HG02938 (cell line): ENCODE data around the gene FBXL17.

Experiments
- ATAC-seq: cut with Tn5 transposase; IDR thresholded peaks from one replicate; pipeline ENCODE4 v1.9.1; 2021; ENCODE audit warnings: mild to moderate bottlenecking, moderate library complexity; ENCODE audit not compliant: unreplicated experiment

FBXL17 gene

DNA sequence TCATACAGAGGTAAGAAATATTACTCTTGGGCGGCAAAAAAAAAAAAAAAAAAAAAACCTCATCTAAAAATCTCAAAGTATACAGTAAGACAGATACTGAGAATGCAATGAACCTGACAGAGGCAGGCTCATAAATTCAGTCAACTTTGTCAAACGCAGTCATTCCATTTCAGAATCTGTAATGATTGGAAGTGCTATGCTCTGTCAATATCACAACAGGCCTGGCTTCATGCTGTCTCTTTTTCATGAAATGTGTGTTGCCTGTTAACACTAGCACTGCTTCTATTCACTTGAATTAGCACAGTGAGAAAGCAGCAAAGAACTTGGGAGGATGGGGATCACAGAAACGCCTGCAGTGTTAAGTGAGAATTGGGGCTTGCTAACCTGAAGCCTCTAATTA lies 510.9 kb downstream of the FBXL17 start:
- ATAC-seq: no peak

- no peak for ATAC-seq
Measured at GRCh38 chr5:107869438-107870115, 512.3 kb downstream of the FBXL17 start.

GRCh38 chr5:107868650-107869409 lies 513.1 kb downstream of the FBXL17 start:
- ATAC-seq: no peak

DNA sequence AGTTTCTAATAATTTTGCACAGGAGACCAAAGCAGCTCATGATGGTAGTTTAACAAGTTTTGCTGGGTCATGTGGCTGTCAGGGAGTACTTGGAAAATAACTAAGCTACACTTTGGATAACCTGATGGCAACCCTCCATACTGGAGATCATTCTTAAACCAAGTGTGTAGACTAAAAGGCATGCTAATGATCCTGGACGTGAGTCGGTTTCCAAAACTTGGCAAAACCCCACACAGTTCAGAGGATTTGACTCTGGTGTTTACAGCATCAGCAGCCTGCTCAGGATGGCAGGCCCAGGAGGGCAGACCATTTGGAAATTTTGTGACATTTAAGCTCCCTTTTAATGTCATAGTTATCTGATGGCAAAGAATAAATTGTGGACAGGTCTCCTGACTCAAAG lies 514.6 kb downstream of the FBXL17 start:
- no peak for ATAC-seq

- ATAC-seq: no peak
Measured at GRCh38 chr5:107864793-107865192, 517.1 kb downstream of the FBXL17 start.

GRCh38 chr5:107863125-107863524 lies 518.8 kb downstream of the FBXL17 start:
- ATAC-seq: no peak

- ATAC-seq: no peak
Measured at GRCh38 chr5:107861565-107861964, 520.3 kb downstream of the FBXL17 start.

DNA sequence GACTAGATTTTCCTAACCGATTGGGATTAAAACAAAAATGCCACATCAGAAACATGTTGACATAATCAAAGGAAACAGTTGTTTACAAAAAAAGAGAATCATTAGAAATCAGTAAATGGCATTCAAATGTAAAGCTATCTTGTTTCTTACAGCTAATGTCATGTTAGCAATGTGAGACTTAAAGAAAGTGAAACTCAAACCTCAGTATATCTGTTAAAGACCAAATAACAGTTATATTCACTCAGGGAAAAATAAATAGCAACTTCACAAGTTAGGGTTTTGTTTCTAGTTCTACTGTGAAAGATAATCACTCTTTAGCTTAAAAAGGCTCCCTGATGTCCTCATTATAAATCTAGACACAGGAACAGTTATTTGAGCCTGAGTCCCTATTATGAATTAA lies 521.9 kb downstream of the FBXL17 start:
- ATAC-seq: no peak

- no peak for ATAC-seq
Measured at GRCh38 chr5:107858788-107859187, 523.1 kb downstream of the FBXL17 start.

DNA sequence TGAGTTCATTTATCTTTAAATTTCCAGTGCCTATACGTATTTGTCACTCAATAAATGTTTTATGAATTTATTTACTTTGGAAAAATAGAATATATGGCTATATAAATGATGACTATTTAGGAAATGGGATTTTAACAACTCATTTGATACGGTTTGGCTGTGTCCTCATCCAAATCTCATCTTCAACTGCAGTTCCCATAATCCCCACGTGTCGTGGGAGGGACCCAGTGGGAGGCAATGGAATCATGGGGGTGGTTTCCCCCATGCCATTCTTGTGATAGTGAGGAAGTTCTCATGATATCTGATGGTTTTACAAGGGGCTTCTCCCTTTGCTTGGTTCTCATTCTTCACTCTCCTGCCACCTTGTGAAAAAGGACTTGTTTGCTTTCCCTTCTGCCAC lies 523.6 kb downstream of the FBXL17 start:
- no peak for ATAC-seq

GRCh38 chr5:107857785-107858184 lies 524.1 kb downstream of the FBXL17 start:
- ATAC-seq: no peak

- ATAC-seq: no peak
Measured at GRCh38 chr5:107855171-107855570, 526.7 kb downstream of the FBXL17 start.

- no peak for ATAC-seq
Measured at GRCh38 chr5:107853696-107854095, 528.2 kb downstream of the FBXL17 start.

DNA sequence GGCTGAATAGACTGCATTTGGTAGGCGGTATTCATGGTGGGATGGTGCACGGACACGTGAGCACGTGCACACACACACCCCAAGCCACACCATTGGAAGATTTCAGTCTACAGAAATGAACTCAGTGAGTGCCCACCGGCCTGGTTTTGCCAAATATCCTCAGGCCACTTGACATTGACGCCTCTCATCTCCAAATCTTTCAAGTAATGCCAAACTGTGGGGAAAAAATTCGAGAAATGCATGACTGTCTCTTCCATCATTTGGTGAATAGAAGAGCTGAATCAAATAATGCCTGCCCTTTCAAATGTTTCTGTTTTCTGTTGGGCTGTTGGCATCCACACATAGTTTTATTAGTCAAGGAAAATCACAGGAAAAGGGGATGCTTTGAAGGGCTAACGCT lies 528.9 kb downstream of the FBXL17 start:
- no peak for ATAC-seq

DNA sequence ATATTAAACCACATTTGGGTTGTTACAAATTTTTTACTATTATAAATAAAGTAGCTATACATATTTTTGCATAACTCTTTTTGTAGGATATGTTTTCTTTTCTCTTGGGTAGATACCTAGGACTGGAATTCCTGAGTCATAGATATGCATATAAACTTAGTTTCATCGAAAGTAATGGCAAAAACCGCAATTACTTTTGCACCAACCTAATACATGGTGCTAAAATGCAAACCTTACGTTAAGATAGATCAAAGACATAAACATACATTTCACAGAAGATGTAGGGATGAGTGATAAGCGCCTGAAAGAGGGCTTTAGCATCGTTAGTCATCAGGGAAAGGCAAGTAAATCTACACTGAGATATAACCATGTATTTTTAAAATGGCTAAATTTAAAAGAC lies 532.8 kb downstream of the FBXL17 start:
- no peak for ATAC-seq

- ATAC-seq: no peak
Measured at GRCh38 chr5:107840592-107840991, 541.3 kb downstream of the FBXL17 start.

DNA sequence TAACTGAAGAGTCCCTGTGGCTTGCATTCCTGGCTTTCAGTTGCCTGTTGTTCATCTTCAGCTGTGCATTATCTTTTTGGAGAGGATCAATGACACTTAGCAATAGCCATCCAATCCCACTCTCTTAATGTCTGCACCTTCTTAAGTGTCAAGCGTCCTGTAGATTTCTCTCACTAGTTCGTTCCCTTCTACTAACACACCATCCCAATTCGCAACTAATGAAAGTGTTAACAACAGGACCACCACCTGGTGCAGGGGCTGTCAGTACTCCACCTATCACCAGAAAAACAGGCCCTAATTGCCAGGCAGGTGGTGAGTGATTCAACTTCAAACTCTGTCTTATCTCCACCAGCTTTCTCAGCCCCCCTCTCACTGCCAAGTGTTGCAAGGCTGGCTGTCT lies 541.7 kb downstream of the FBXL17 start:
- ATAC-seq: no peak

DNA sequence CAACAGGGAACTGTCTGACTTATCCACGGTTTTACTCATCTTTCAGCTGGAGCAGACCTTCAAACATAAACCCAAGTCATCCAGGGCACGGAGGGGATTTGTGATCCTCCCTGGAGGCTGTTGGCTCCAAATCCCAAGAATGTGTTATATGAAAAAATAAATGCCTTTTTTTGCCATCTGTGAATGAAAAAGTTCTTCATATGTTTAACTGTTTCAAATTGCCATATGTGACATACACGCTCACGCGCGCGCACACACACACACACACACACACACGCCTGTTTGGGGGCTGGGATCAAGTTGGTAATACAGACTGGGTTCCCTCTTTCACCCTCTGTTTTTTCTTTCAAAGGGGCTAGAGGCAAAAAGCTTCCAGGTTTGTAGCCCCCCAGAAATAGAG lies 546.8 kb downstream of the FBXL17 start:
- no peak for ATAC-seq

DNA sequence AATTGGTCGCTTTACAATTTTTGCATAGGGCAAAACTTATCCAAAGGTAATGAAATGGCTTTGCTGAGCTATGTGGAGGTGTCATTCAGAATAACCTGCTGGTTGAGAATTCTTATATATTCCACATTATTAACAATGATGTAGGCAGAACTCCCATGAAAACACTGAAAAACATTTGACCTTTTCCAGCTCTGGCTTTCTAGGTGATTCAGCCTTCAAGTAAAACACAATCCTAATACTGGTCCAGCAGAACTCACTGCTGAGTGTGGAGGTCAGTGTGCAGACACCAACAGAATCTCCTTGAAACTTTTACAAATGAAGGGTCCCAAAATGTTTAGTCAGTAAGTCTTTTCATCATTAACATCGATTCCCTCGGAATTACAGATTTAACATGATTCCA lies 549.2 kb downstream of the FBXL17 start:
- ATAC-seq: no peak

- ATAC-seq: no peak
Measured at GRCh38 chr5:107831612-107832395, 550.1 kb downstream of the FBXL17 start.

GRCh38 chr5:107830750-107831149 lies 551.1 kb downstream of the FBXL17 start:
- ATAC-seq: no peak
